HepG2 (cell line): ENCODE results near the gene PSMD9. TPM values are rescaled to one million over a fixed set of nuclear protein-coding genes. Genes with fewer than 3 reads are reported as not detected.
A peak's percentile ranks its signal among the peaks of the same experiment; 100 is the strongest.

Experiments used
- CENPT ChIP-seq: sonication (generic); formaldehyde crosslinking; IDR thresholded peaks from 2 replicates; pipeline ENCODE4 v1.8.0; 2022; ENCODE audit warnings: low read depth, mild to moderate bottlenecking, moderate library complexity, missing genetic modification reagents
- MBD4 ChIP-seq: IDR thresholded peaks from 2 replicates; pipeline ENCODE4 v1.6.1; 2012; ENCODE audit warnings: low read length, inconsistent platforms, borderline replicate concordance
- NCOA2 ChIP-seq: sonication (generic); formaldehyde crosslinking; IDR thresholded peaks from 2 replicates; pipeline ENCODE4 v1.8.0; 2022; ENCODE audit warnings: inconsistent platforms
- NFYC ChIP-seq: IDR thresholded peaks from 2 replicates; pipeline ENCODE4 v1.6.1; 2016; ENCODE audit warnings: missing genetic modification reagents, missing compliant biosample characterization
- PHF21A ChIP-seq: sonication (generic); formaldehyde crosslinking; IDR thresholded peaks from 2 replicates; pipeline ENCODE4 v1.5.0; 2020; ENCODE audit warnings: mild to moderate bottlenecking, missing genetic modification reagents
- RFX1 ChIP-seq: fragments of 450-650 bp; IDR thresholded peaks from 2 replicates; pipeline ENCODE4 v1.6.1; 2017
- SMARCE1 ChIP-seq: fragments of 450-650 bp; IDR thresholded peaks from 2 replicates; pipeline ENCODE4 v1.6.1; 2017; ENCODE audit warnings: borderline replicate concordance
- ZFYVE20 ChIP-seq: sonication (generic); formaldehyde crosslinking; IDR thresholded peaks from 2 replicates; pipeline ENCODE4 v1.8.0; 2023; ENCODE audit warnings: low read depth, mild to moderate bottlenecking, moderate library complexity, missing genetic modification reagents, borderline replicate concordance
- ZNF431 ChIP-seq: sonication (generic); formaldehyde crosslinking; IDR thresholded peaks from 2 replicates; pipeline ENCODE4 v1.9.0; 2022; ENCODE audit warnings: missing genetic modification reagents, low read depth, mild to moderate bottlenecking, borderline replicate concordance
- ZNF546 ChIP-seq: sonication (generic); formaldehyde crosslinking; conservative IDR thresholded peaks from 2 replicates; pipeline ENCODE4 v1.8.1; 2023; ENCODE audit warnings: mild to moderate bottlenecking, missing genetic modification reagents
- ZNF660 ChIP-seq: sonication (generic); formaldehyde crosslinking; IDR thresholded peaks from 2 replicates; pipeline ENCODE4 v1.5.1; 2020; ENCODE audit warnings: mild to moderate bottlenecking, low read depth, missing genetic modification reagents, borderline replicate concordance
- polyA plus RNA-seq, 8 experiments: library from polyadenylated mRNA; depleted of rRNA in 3 of 8; stranded (reverse) in 7 of 8; unstranded in 1 of 8; fragments of >200 nt; fragmentation: Illumina TruSeq in 4 of 8; extraction: Trizol in 4 of 8; gene quantifications; 2 replicates each; pipeline versions ENCODE4 v1.2.1 to v1.2.3, GENCODE V29; 2011 to 2016; ENCODE audit warnings: low read depth in 4 of 8, missing spikeins in 1 of 8, mixed read lengths in 1 of 8; ENCODE audit not compliant: insufficient read depth in 1 of 8
- total RNA-seq, 5 experiments: library from RNA; depleted of rRNA; stranded (reverse); fragments of >200 nt; fragmentation: Illumina TruSeq; extraction: Trizol; gene quantifications; 2 replicates each; pipeline ENCODE4 v1.2.3, GENCODE V29; 2016; ENCODE audit warnings: low read depth in 1 of 5
- TF ChIP-seq, protein P1 (sequence below): sonication (generic); formaldehyde crosslinking; IDR thresholded peaks from 2 replicates; pipeline ENCODE4 v1.4.0; 2020; ENCODE audit warnings: missing genetic modification reagents
- TF ChIP-seq, protein P2 (sequence below): sonication (generic); formaldehyde crosslinking; IDR thresholded peaks from 2 replicates; pipeline ENCODE4 v1.4.0; 2020; ENCODE audit warnings: mild to moderate bottlenecking, missing genetic modification reagents
- TF ChIP-seq, protein P3 (sequence below): sonication (generic); formaldehyde crosslinking; IDR thresholded peaks from 2 replicates; pipeline ENCODE4 v1.8.0; 2022; ENCODE audit warnings: low read depth, missing genetic modification reagents

PSMD9 gene
- total and polyA plus RNA-seq, 2 of the 13 experiments (the other 11 are each of a cell fraction or from before 2014, with no cell fraction given) = 41.4 to 61.1 TPM

DNA sequence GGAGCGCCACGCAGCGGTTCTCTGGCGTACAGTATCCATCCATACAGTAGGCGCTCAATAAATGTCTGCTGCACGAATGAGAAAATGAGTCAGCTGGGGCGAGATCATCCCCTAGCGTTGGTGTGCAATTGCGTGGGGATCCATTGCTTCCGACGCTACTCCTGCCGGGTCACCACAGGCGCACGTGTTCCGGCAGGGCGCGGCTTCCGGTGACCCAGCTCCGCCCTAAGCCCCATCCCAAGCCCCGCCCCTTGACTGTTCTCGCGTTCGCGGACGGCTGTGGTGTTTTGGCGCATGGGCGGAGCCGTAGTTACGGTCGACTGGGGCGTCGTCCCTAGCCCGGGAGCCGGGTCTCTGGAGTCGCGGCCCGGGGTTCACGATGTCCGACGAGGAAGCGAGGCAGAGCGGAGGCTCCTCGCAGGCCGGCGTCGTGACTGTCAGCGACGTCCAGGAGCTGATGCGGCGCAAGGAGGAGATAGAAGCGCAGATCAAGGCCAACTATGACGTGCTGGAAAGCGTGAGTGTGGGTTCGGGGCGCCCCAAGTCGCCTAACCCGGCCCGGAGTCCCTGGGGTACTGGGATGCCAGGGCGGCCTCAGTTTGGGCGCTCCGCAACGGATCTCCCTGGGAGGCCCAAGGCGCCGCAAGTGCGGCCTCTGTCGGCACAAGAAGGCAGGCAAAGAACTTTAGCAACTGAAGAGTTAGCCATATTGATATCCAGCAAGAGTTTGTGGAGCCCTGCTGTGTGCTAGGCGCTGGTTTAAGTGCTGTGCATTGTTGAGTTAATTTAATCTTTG is at the start of gene PSMD9 (continued):
- TF ChIP-seq, protein P1, sequence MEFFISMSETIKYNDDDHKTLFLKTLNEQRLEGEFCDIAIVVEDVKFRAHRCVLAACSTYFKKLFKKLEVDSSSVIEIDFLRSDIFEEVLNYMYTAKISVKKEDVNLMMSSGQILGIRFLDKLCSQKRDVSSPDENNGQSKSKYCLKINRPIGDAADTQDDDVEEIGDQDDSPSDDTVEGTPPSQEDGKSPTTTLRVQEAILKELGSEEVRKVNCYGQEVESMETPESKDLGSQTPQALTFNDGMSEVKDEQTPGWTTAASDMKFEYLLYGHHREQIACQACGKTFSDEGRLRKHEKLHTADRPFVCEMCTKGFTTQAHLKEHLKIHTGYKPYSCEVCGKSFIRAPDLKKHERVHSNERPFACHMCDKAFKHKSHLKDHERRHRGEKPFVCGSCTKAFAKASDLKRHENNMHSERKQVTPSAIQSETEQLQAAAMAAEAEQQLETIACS (CRISPR knock-in tag) = no peak
- TF ChIP-seq ZNF546 (CRISPR knock-in tag) (no peak; the same call in 1 of the 2 replicates), ZNF660 (no peak), NFYC (no peak), SMARCE1 (no peak), ZNF431 (CRISPR knock-in tag) (peak; percentile 49; the same call in 1 of the 2 replicates), CENPT (CRISPR knock-in tag) (no peak), ZFYVE20 (CRISPR knock-in tag) (no peak), MBD4 (no peak), NCOA2 (peak; percentile 52), RFX1 (no peak), PHF21A (CRISPR knock-in tag) (peak; percentile 91)
- TF ChIP-seq, protein P2, sequence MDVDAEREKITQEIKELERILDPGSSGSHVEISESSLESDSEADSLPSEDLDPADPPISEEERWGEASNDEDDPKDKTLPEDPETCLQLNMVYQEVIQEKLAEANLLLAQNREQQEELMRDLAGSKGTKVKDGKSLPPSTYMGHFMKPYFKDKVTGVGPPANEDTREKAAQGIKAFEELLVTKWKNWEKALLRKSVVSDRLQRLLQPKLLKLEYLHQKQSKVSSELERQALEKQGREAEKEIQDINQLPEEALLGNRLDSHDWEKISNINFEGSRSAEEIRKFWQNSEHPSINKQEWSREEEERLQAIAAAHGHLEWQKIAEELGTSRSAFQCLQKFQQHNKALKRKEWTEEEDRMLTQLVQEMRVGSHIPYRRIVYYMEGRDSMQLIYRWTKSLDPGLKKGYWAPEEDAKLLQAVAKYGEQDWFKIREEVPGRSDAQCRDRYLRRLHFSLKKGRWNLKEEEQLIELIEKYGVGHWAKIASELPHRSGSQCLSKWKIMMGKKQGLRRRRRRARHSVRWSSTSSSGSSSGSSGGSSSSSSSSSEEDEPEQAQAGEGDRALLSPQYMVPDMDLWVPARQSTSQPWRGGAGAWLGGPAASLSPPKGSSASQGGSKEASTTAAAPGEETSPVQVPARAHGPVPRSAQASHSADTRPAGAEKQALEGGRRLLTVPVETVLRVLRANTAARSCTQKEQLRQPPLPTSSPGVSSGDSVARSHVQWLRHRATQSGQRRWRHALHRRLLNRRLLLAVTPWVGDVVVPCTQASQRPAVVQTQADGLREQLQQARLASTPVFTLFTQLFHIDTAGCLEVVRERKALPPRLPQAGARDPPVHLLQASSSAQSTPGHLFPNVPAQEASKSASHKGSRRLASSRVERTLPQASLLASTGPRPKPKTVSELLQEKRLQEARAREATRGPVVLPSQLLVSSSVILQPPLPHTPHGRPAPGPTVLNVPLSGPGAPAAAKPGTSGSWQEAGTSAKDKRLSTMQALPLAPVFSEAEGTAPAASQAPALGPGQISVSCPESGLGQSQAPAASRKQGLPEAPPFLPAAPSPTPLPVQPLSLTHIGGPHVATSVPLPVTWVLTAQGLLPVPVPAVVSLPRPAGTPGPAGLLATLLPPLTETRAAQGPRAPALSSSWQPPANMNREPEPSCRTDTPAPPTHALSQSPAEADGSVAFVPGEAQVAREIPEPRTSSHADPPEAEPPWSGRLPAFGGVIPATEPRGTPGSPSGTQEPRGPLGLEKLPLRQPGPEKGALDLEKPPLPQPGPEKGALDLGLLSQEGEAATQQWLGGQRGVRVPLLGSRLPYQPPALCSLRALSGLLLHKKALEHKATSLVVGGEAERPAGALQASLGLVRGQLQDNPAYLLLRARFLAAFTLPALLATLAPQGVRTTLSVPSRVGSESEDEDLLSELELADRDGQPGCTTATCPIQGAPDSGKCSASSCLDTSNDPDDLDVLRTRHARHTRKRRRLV (CRISPR knock-in tag) = peak; percentile 95
- TF ChIP-seq, protein P3, sequence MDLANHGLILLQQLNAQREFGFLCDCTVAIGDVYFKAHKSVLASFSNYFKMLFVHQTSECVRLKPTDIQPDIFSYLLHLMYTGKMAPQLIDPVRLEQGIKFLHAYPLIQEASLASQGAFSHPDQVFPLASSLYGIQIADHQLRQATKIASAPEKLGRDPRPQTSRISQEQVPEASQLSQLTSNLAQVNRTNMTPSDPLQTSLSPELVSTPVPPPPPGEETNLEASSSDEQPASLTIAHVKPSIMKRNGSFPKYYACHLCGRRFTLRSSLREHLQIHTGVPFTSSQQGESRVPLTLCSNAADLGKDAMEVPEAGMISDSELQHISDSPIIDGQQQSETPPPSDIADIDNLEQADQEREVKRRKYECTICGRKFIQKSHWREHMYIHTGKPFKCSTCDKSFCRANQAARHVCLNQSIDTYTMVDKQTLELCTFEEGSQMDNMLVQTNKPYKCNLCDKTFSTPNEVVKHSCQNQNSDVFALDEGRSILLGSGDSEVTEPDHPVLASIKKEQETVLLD (CRISPR knock-in tag) = peak; percentile 96
